ENCODE measurements around the gene GSTP1.

GSTP1 gene

DNA sequence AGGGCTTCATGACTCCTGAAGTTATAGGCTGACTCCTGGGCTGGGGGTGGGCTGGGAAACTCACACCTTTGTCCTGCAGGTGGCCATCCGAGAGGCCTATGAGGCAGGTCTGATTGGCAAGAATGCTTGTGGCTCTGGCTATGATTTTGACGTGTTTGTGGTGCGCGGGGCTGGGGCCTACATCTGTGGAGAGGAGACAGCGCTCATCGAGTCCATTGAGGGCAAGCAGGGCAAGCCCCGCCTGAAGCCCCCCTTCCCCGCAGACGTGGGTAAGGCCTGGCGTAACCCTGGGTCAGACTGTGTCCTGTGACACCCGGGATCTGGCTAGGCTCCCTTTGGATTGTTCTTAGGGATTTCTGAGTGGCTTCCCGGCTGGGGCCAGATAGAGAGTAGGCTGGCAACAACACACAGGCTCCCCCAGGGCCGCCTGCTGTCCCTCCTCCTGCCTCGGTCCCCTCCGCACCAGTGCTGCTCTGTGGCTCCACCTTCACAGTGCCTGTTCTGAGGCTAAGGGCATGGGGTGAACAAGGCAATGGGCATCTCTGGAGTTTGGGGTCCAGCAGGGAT, 26.8 kb downstream of the GSTP1 start:
- no peak overlapping the region for H3K4me3 ChIP-seq (ENCODE audit: low read depth, low read length)
- TF ChIP-seq, protein P1, sequence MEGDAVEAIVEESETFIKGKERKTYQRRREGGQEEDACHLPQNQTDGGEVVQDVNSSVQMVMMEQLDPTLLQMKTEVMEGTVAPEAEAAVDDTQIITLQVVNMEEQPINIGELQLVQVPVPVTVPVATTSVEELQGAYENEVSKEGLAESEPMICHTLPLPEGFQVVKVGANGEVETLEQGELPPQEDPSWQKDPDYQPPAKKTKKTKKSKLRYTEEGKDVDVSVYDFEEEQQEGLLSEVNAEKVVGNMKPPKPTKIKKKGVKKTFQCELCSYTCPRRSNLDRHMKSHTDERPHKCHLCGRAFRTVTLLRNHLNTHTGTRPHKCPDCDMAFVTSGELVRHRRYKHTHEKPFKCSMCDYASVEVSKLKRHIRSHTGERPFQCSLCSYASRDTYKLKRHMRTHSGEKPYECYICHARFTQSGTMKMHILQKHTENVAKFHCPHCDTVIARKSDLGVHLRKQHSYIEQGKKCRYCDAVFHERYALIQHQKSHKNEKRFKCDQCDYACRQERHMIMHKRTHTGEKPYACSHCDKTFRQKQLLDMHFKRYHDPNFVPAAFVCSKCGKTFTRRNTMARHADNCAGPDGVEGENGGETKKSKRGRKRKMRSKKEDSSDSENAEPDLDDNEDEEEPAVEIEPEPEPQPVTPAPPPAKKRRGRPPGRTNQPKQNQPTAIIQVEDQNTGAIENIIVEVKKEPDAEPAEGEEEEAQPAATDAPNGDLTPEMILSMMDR (IDR thresholded peaks at IDR 0.05; ENCODE audit: insufficient read depth, low read depth, low read length, missing control alignments): no peak
- DNase-seq (ENCODE audit: low read depth): no peak

DNA sequence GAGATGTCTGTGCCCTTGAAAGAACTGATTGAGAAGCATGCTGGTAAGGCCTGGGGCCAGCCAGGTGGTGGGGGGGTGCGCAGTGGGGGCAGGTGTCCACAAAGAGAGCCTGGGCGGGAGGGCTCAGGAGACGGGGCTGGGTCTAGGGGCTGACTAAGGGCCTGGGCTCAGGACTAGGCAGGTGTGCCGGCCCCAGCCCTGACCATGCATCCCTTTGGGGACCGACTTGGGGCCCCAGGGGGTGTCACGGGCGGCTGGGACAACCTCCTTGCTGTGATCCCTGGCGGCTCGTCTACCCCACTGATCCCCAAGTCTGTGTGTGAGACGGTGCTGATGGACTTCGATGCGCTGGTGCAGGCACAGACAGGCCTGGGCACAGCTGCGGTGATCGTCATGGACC, 27.6 kb downstream of the GSTP1 start:
- no peak overlapping the region for H3K4me3 ChIP-seq (ENCODE audit: low read depth, low read length)
- TF ChIP-seq, protein P1 (IDR thresholded peaks at IDR 0.05; ENCODE audit: insufficient read depth, low read depth, low read length, missing control alignments): no peak
- DNase-seq (ENCODE audit: low read depth): no peak

DNA sequence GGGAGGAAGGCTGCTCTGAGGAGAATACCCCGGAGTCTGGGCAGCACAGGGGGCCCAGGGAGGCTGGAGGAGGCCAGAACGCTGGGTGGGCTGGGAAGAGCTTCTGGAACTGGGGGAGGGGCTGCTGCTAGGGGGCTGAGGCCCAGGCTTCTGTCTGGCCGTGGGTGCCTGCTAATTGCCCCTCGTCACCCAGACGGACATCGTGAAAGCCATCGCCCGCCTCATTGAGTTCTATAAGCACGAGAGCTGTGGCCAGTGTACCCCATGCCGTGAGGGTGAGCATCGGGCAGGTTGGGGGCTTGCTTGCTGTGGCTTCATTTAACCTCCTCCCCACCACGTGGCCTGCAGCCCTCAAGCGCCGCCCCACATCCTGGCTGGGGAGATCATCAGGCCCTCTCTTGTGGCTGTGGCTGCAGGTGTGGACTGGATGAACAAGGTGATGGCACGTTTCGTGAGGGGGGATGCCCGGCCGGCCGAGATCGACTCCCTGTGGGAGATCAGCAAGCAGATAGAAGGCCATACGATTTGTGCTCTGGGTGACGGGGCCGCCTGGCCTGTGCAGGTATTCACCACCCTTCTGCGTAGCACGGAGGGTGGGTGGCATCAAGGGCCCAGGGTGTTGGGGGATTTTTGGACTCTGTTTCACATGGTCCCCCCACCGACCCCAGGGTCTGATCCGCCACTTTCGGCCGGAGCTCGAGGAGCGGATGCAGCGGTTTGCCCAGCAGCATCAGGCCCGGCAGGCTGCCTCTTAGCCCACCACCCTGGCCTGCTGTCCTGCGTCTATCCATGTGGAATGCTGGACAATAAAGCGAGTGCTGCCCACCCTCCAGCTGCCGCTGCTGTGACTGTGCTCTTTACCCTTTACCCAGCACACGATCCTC, 28.3 kb downstream of the GSTP1 start:
- TF ChIP-seq, protein P1 (IDR thresholded peaks at IDR 0.05; ENCODE audit: insufficient read depth, low read depth, low read length, missing control alignments): no peak
- no peak overlapping the region for H3K4me3 ChIP-seq (ENCODE audit: low read depth, low read length)
- no peak for DNase-seq (ENCODE audit: low read depth)

DNA sequence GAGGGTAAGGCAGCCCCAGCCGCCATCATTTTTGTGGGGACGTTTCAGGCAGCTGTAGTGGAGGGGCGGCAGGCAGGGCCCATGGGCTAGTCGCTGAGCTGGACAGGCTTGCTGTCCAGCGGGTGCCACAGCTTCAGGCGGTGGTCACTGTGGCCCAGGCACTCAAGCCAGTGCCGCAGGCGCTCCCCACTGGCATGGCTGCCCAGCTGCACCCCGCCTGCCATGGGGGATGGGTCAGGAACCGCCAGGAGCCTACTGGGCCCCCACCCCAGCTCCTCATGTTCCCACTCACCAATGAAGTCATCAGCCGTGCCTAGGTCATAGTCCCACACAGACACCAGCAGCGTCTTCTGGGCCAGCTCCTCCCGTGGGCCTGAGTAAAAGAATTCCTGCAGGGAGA, 29.1 kb downstream of the GSTP1 start:
- DNase-seq (ENCODE audit: low read depth): no peak
- TF ChIP-seq, protein P1 (IDR thresholded peaks at IDR 0.05; ENCODE audit: insufficient read depth, low read depth, low read length, missing control alignments): no peak
- no peak overlapping the region for H3K4me3 ChIP-seq (ENCODE audit: low read depth, low read length)

DNA sequence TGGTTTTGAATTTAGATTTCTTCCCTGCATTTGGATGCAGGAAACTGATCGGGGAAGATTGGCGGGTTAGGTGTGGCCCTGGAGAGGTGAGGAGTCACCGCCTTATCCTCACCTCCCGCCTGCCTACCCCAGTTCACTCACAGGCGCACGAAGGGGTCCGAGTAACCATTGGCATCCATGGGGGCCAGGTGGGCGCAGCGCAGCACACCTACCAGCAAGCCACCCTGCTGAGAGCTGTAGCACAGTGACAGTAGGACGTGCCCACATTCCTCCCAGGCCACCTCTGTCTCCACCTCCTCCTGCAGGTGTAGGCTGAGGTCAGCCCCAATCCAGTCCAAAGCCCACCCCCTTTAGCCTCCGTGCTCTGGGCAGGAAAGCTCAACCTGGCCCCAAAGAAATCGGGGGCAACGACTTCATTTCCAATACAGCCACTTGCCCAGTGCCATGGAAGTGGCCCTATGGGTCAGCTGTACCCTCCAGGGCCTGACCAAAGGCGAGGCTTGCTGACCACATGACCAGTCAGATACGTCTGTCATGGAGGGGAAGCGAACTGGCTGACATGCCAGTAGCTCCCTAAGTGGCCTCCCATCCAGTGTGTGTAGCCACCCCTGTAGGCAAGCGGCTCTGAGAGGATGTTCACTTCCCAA, 29.8 kb downstream of the GSTP1 start:
- no peak for DNase-seq (ENCODE audit: low read depth)
- H3K4me3 ChIP-seq (ENCODE audit: low read depth, low read length): no peak overlapping the region; the same call in 1 of the 2 replicates
- TF ChIP-seq, protein P1 (IDR thresholded peaks at IDR 0.05; ENCODE audit: insufficient read depth, low read depth, low read length, missing control alignments): no peak

DNA sequence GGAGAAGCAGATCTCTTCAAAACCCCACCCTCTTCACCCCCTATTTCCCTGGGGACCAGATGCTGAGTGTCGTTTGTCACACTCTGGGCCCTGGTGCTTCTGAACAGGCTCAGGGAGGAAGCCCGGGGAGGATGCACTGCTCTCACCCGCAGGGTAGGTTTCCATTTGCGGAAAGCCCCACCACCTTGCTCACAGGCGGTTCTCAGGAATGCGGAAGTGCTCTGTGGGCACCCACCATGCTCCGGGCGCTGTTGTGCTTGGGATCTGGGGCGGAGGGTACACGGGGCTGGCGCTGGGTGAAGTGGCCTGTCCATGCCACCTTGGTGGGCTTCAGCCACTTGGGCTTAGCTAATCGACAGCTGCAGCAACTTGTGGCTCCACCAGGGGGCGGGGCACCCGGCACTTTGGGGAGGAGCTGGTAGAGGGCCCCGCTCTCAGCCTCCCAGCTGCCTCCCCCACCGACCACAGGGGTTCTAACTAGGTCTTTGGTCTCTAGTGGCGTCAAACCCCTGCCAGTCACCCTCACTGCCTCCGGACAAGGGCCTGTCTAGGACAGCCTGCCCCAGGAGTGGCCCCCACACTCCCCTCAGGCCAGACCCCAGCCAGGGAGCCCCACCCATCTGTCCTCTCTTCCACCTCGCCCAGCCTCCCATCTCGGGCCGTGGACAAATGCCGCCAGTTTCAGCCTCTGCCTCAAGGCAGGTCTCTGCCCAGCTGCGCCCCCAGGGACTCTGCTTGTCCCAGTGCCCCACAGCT, 30.5 kb downstream of the GSTP1 start:
- DNase-seq (ENCODE audit: low read depth): peak; percentile 96
- TF ChIP-seq, protein P1 (IDR thresholded peaks at IDR 0.05; ENCODE audit: insufficient read depth, low read depth, low read length, missing control alignments): peak; percentile 52
- peak overlapping the region; percentile 47 for H3K4me3 ChIP-seq (ENCODE audit: low read depth, low read length)
